ENCODE measurements around the gene CKMT1B. TPM values are rescaled to one million over a fixed set of nuclear protein-coding genes. Genes with fewer than 3 reads are reported as not detected.
"Not testable (repeated sequence)": the region's sequence is repeated elsewhere in the genome, so short reads cannot be mapped to it uniquely, and the experiment has no call there.

CKMT1B gene
- total RNA-seq, 2 donors from 2014 or later, result 168 to 277 TPM

DNA sequence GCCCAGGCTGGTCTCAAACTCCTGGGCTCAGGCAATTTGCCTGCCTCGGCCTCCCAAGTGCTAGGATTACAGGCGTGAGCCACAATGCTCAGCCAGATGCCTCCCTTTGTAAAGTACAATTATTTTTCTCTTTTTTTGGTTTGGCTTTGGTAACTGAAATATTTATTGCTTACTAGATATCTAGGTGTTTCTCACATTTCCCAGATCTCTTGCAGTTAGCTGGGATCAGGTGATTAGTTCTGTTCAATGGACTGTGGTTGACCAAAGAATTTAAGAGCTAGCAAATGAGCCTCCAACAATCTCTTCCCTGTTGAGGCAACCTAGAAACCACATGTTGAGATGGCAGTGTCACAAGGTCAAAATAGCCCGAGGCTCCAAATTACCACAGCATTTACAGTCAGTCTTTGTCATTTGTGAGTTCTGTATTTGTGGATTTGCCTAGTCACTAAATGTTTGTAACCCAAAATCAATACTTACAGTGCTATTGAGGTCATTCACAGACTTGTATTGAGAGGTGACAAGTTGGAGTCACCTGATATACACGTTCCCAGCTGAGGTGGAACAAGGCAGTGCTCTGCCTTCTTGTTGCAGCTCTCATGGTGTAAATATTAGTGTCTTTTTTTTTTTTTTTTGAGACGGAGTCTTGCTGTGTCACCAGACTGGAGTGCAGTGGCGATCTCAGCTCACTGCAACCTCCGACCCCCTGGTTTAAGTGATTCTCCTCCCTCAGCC is 28.4 kb downstream of the CKMT1B start:
- ATAC-seq; intact Hi-C loops (cut with DNase I, micrococcal nuclease): not testable (repeated sequence)

DNA sequence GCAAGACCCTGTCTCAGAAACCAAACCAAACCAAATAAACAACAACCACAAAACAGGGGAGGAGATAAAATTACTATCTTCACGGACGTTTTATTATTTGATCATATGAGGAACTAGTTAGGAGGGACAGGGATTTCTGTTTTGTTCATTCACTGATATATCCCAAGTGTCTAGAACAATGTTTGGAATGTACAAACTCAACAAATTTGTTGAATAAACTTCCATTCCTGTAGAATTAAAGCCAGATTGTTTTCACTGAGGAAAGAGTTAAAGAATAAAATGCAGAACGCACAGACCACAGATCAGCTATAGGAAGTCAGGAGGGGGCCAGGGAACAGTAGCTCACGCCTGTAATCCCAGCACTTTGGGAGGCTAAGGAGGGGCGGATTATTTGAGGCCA is 31.3 kb downstream of the CKMT1B start:
- intact Hi-C loops (cut with DNase I, micrococcal nuclease), result no loop called here
- no peak for ATAC-seq

More for the DNA sequence above, 28.4 kb downstream of the CKMT1B start:
- not testable (repeated sequence) for DNase-seq

DNA sequence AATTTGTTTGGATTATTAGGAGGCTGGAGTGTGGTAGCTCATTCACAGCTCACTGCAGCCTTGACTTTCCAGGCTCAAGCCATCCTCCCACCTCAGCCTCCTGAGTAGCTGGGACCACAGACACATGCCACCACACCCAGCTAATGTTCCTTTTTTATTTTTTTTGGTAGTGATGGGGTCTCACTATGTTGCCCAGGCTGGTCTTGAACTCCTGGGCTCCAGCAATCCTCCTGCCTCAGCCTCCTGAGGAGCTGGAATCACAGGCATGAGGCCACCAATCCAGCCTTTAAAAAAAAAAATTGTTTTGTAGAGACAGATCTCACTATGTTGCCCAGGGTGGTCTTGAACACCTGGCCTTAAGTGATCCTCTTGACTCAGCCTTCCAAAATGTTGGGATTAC is 33.1 kb downstream of the CKMT1B start:
- DNase-seq; intact Hi-C loops (cut with DNase I, micrococcal nuclease); ATAC-seq: not testable (repeated sequence)

More for the DNA sequence above, 31.3 kb downstream of the CKMT1B start:
- no peak for DNase-seq

DNA sequence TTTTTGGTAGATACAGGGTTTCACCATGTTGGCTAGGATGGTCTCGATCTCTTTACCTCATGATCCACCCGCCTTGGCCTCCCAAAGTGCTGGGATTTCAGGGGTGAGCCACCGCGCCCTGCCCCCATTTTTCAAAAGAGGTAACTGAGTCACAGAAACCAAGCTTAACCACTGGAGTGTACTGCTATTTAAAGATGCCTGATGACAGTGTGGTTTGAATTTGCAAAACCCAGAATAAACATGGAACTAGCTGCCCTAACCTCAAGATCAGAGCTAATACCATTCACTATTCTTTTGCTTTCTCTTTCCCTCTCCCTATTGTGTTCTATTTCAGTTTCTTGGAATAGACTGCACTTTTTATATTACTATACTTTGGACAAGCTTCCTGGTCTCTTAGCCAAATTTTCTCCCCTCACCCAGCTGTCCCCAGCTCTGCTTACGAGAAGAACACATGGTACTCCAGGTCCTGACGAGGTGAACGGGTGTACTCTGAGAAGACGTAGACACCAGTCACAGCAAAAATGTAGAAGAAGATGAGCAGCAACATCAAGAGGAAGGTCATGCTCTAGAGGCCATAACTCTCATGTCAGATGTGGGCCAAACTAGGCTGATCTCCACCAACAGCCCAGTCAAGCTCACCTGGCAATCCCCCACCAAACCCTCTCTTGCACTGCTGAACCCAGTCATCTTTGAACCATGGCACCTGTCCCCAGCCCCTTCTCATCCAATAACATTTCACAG is 44.8 kb downstream of the CKMT1B start:
- intact Hi-C loops (cut with DNase I, micrococcal nuclease); ATAC-seq: not testable (repeated sequence)

More for the DNA sequence above, 44.8 kb downstream of the CKMT1B start:
- not testable (repeated sequence) for DNase-seq

Other genes starting within 250 kb of the CKMT1B start
- gene ZSCAN29, start 223.0 kb upstream of the CKMT1B start, total RNA-seq, result 10 to 100 TPM; 28.6 to 29.6 TPM
- gene TUBGCP4, start 222.9 kb upstream of the CKMT1B start, total RNA-seq, result 10 to 100 TPM; 18.6 to 23.7 TPM
- 10 to 100 TPM; 26.9 to 32.0 TPM for gene TP53BP1, start 100.9 kb upstream of the CKMT1B start, total RNA-seq
- 1 to 10 TPM; 1.9 to 7.4 TPM for gene MAP1A, start 76.4 kb upstream of the CKMT1B start, total RNA-seq
- 100 to 1,000 TPM in 1 of 2 donors, 10 to 100 TPM in 1; 91.1 to 139 TPM for gene PPIP5K1, start 3.8 kb upstream of the CKMT1B start, total RNA-seq
- gene STRC, start 24.8 kb downstream of the CKMT1B start, total RNA-seq, result 1 to 10 TPM in 1 of 2 donors, under 1 TPM in 1; 0.67 to 1.4 TPM
- gene CATSPER2, start 54.8 kb downstream of the CKMT1B start, total RNA-seq, result 10 to 100 TPM in 1 of 2 donors, 1 to 10 TPM in 1; 9.0 to 11.8 TPM
- 100 to 1,000 TPM; 162 to 229 TPM for gene CKMT1A, start 99.8 kb downstream of the CKMT1B start, total RNA-seq
- 100 to 1,000 TPM; 329 to 412 TPM for gene PDIA3, start 152.4 kb downstream of the CKMT1B start, total RNA-seq
- 10 to 100 TPM; 27.7 to 34.6 TPM for gene ELL3, start 182.9 kb downstream of the CKMT1B start, total RNA-seq
- 1,000 to 10,000 TPM; 1,073 to 1,095 TPM for gene SERF2, start 198.3 kb downstream of the CKMT1B start, total RNA-seq
- under 1 TPM in 1 of 2 donors, not detected in 1; 0.12 TPM for gene SERINC4, start 206.2 kb downstream of the CKMT1B start, total RNA-seq
- 10 to 100 TPM; 10.4 to 11.6 TPM for gene HYPK, start 206.6 kb downstream of the CKMT1B start, total RNA-seq
- gene MFAP1, start 230.7 kb downstream of the CKMT1B start, total RNA-seq, result 10 to 100 TPM; 16.4 to 20.0 TPM
- 1 to 10 TPM; 3.2 to 3.9 TPM for gene WDR76, start 233.0 kb downstream of the CKMT1B start, total RNA-seq

Data from left colon (tissue), 2 donors.